K562 (cell line): ENCODE data around the gene FUT2. TPM values are rescaled to one million over a fixed set of nuclear protein-coding genes. Genes with fewer than 3 reads are reported as not detected.

Experiments
- BACH1 ChIP-seq: fragments of 200-800 bp; sonication (Bioruptor generic); IDR thresholded peaks from 2 replicates; pipeline ENCODE4 v1.6.1; 2016; ENCODE audit warnings: missing genetic modification characterization, missing compliant biosample characterization
- CBFA2T3 ChIP-seq: fragments of 450-650 bp; IDR thresholded peaks from 2 replicates; pipeline ENCODE4 v1.6.1; 2017
- FOXA1 ChIP-seq: fragments of 450-650 bp; IDR thresholded peaks from 2 replicates; pipeline ENCODE4 v1.6.1; 2016; ENCODE audit warnings: mild to moderate bottlenecking, borderline replicate concordance
- HDAC2 ChIP-seq: fragments of 450-650 bp; IDR thresholded peaks from 2 replicates; pipeline ENCODE4 v1.6.1; 2016; ENCODE audit warnings: mild to moderate bottlenecking
- HDGF ChIP-seq: fragments of 450-650 bp; IDR thresholded peaks from 2 replicates; pipeline ENCODE4 v1.6.1; 2016
- KHSRP ChIP-seq: fragments of 450-650 bp; IDR thresholded peaks from 2 replicates; pipeline ENCODE4 v1.6.1; 2017
- MAZ ChIP-seq, 2 experiments: fragments of 450-650 bp in 1 of 2; sonication (generic) in 1 of 2; formaldehyde crosslinking; IDR thresholded peaks in 1 of 2; conservative IDR thresholded peaks in 1 of 2; 2 replicates each; pipeline versions ENCODE4 v1.4.0 to v1.5.0; 2020; ENCODE audit warnings: mild to moderate bottlenecking in 1 of 2, missing genetic modification reagents in 1 of 2
- MECOM ChIP-seq: fragments of 250-450 bp; sonication (Bioruptor Pico); IDR thresholded peaks from 2 replicates; pipeline ENCODE4 v1.8.0; 2022; ENCODE audit warnings: inconsistent platforms
- MTA3 ChIP-seq: fragments of 450-650 bp; formaldehyde crosslinking; IDR thresholded peaks from 2 replicates; pipeline ENCODE4 v1.6.1; 2017; ENCODE audit warnings: mild to moderate bottlenecking, borderline replicate concordance
- MXI1 ChIP-seq: IDR thresholded peaks from 2 replicates; pipeline ENCODE4 v1.6.1; 2011; ENCODE audit warnings: low read depth, mild to moderate bottlenecking, improper control_type of control experiment, low read length
- NFIX ChIP-seq: fragments of 250-450 bp; sonication (Bioruptor Pico); IDR thresholded peaks from 2 replicates; pipeline ENCODE4 v1.4.0; 2020; ENCODE audit warnings: low read depth, mild to moderate bottlenecking, moderate library complexity
- RBBP5 ChIP-seq: fragments of 200-600 bp; sonication (generic); IDR thresholded peaks from 2 replicates; pipeline ENCODE4 v1.6.1; 2012; ENCODE audit warnings: borderline replicate concordance, mild to moderate bottlenecking, low read length, control low read depth, inconsistent platforms; ENCODE audit not compliant: insufficient read depth, poor library complexity, severe bottlenecking
- SMAD4 ChIP-seq: fragments of 250-450 bp; sonication (Bioruptor Pico); conservative IDR thresholded peaks from 2 replicates; pipeline ENCODE4 v1.8.0; 2021; ENCODE audit warnings: inconsistent platforms, mild to moderate bottlenecking, moderate library complexity
- ZNF444 ChIP-seq: fragments of 250-450 bp; sonication (Bioruptor Pico); IDR thresholded peaks from 2 replicates; pipeline ENCODE4 v1.4.0; 2020; ENCODE audit warnings: mild to moderate bottlenecking, moderate library complexity
- ZNF740 ChIP-seq, 3 experiments: fragments of 200-800 bp in 1 of 3; sonication (Bioruptor generic) in 1 of 3; sonication (generic) in 1 of 3; formaldehyde crosslinking in 1 of 3; IDR thresholded peaks; 2 replicates each; pipeline versions ENCODE4 v1.6.1 to v1.8.0; 2016 to 2022; ENCODE audit warnings: mild to moderate bottlenecking in 2 of 3, missing compliant biosample characterization in 2 of 3, missing genetic modification characterization in 2 of 3, missing genetic modification reagents in 1 of 3
- polyA plus RNA-seq, 8 experiments: library from polyadenylated mRNA; depleted of rRNA in 4 of 8; stranded (reverse) in 5 of 8; unstranded in 3 of 8; fragments of >200 nt; fragmentation: Nextera tagmentation in 2 of 8; fragmentation: Illumina TruSeq in 1 of 8; extraction: Ambion mirVana in 2 of 8; extraction: Trizol in 1 of 8; gene quantifications; 2 replicates each; pipeline versions ENCODE4 v1.2.1 to v1.2.3, GENCODE V29; 2011 to 2014; ENCODE audit warnings: inconsistent platforms in 1 of 8, missing spikeins in 1 of 8
- total RNA-seq, 7 experiments: library from RNA; depleted of rRNA in 6 of 7; stranded (reverse); fragments of >200 nt in 6 of 7; fragmentation: Illumina TruSeq in 2 of 7; extraction: Trizol in 2 of 7; gene quantifications; 2 replicates each; pipeline versions ENCODE4 v1.2.1 to v1.2.3, GENCODE V29; 2011 to 2021; ENCODE audit warnings: low replicate concordance in 1 of 7
- TF ChIP-seq, protein P1 (sequence below), 2 experiments: fragments of 450-650 bp in 1 of 2; sonication (generic) in 1 of 2; formaldehyde crosslinking in 1 of 2; IDR thresholded peaks; 2 replicates each; pipeline versions ENCODE4 v1.7.1 to v1.9.0; 2016 to 2022; ENCODE audit warnings: inconsistent platforms in 1 of 2, mild to moderate bottlenecking in 1 of 2, missing genetic modification reagents in 1 of 2

FUT2 gene
- total and polyA plus RNA-seq, 9 of the 15 experiments (the other 6 are each of a cell fraction or from before 2014, with no cell fraction given) = 0.03 to 0.04 TPM; not detected in 7

DNA sequence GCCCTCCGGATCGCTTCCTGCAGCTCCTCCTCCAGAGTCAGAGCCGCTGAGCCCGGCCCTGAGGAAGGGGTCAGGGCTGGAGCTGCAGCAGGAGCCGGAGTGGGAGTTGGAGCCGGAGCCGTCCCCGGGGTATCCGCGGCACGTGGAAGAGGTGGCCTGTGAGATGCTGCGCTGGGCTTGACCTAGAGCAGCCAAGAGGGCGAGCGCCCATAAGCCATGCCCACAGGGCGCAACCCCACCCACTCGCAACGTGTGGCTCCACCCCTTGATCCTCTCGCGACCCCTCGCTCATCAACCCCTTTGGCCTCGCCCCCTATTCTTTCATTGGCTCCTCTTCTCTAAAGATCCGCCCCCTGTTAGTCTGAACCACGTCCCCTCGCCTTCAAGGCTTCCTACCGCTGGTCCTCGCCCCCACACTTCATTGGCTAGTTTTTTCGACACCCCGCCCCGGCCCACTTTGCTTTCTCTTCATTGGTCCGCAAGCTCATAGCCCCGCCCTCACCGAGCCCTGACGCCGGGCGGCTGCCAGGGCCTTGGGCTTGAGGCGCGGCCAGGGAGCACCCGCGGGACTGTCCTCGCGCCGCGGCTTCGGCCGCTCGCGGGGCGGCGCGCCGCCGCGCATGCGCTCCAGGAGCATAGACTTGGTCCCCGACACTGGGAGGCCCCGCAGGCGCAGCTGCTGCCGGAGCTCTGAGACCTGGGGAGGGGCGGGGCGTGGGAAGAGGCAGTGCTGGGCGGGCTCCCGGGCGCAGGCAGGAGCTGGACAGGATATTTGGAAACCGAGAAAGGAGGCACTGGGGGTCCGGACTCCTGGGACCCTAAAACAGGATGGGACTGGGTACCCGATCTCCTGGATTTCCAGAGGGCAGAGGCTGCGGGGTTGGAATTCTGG is 18.3 kb downstream of the FUT2 start (continued):
- TF ChIP-seq, protein P1, sequence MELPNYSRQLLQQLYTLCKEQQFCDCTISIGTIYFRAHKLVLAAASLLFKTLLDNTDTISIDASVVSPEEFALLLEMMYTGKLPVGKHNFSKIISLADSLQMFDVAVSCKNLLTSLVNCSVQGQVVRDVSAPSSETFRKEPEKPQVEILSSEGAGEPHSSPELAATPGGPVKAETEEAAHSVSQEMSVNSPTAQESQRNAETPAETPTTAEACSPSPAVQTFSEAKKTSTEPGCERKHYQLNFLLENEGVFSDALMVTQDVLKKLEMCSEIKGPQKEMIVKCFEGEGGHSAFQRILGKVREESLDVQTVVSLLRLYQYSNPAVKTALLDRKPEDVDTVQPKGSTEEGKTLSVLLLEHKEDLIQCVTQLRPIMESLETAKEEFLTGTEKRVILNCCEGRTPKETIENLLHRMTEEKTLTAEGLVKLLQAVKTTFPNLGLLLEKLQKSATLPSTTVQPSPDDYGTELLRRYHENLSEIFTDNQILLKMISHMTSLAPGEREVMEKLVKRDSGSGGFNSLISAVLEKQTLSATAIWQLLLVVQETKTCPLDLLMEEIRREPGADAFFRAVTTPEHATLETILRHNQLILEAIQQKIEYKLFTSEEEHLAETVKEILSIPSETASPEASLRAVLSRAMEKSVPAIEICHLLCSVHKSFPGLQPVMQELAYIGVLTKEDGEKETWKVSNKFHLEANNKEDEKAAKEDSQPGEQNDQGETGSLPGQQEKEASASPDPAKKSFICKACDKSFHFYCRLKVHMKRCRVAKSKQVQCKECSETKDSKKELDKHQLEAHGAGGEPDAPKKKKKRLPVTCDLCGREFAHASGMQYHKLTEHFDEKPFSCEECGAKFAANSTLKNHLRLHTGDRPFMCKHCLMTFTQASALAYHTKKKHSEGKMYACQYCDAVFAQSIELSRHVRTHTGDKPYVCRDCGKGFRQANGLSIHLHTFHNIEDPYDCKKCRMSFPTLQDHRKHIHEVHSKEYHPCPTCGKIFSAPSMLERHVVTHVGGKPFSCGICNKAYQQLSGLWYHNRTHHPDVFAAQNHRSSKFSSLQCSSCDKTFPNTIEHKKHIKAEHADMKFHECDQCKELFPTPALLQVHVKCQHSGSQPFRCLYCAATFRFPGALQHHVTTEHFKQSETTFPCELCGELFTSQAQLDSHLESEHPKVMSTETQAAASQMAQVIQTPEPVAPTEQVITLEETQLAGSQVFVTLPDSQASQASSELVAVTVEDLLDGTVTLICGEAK (IDR thresholded peaks at IDR 0.05) = 0 out of 2 replicates have a peak, but pooled peaks have one; percentile 38
- TF ChIP-seq, protein P1 (CRISPR knock-in tag; IDR thresholded peaks at IDR 0.05) = no peak
- TF ChIP-seq ZNF740 (CRISPR knock-in tag; IDR thresholded peaks at IDR 0.05) = no peak
- no peak for TF ChIP-seq ZNF740 (tag; IDR thresholded peaks at IDR 0.05)
- no peak for TF ChIP-seq KHSRP
- no peak for TF ChIP-seq MECOM (CRISPR knock-in tag)
- peak; percentile 56; the same call in 1 of the 2 replicates for TF ChIP-seq MTA3
- peak in 1 of 2 experiments; percentile 53; a peak in 2 of 4 replicates for TF ChIP-seq MAZ (CRISPR knock-in tag; conservative IDR thresholded peaks at IDR 0.05 in 1 of 2, IDR thresholded peaks at IDR 0.05 in 1 of 2)
- TF ChIP-seq SMAD4 = no peak
- no peak for TF ChIP-seq NFIX
- TF ChIP-seq ZNF444 (CRISPR knock-in tag) = no peak
- TF ChIP-seq HDGF = 0 out of 2 replicates have a peak, but pooled peaks have one; percentile 73
- no peak for TF ChIP-seq FOXA1
- peak; percentile 82 for TF ChIP-seq HDAC2
- TF ChIP-seq MXI1 = no peak
- no peak for TF ChIP-seq CBFA2T3
- peak; percentile 66 for TF ChIP-seq RBBP5
- TF ChIP-seq BACH1 (tag) = no peak
